Neutrophil (primary cell): ENCODE data around the gene EBF3.

Source experiments
- H3K27ac ChIP-seq: fragments of 200-600 bp; sonication (generic); 2 replicates; pipeline ENCODE4 v1.5.1; 2016; ENCODE audit warnings: mild to moderate bottlenecking, moderate library complexity
- H3K27me3 ChIP-seq: fragments of 200-600 bp; sonication (generic); 2 replicates; pipeline ENCODE4 v1.6.0; 2016; ENCODE audit warnings: mild to moderate bottlenecking
- H3K36me3 ChIP-seq: fragments of 200-600 bp; sonication (generic); 2 replicates; pipeline ENCODE4 v1.5.1; 2017
- H3K4me1 ChIP-seq, 2 experiments: fragments of 200-600 bp in 1 of 2; sonication (generic) in 1 of 2; 1 replicate in 1 of 2; 2 replicates in 1 of 2; pipeline versions ENCODE4 v1.5.1 to v1.6.1; 2013 to 2016; ENCODE audit warnings: low read depth in 1 of 2, low read length in 1 of 2, mild to moderate bottlenecking in 1 of 2, moderate library complexity in 1 of 2; ENCODE audit not compliant: control insufficient read depth in 1 of 2, insufficient read depth in 1 of 2
- H3K4me3 ChIP-seq, 2 experiments: fragments of 200-600 bp in 1 of 2; sonication (generic) in 1 of 2; 1 replicate in 1 of 2; 2 replicates in 1 of 2; pipeline ENCODE4 v1.5.1; 2013 to 2016; ENCODE audit warnings: low read depth in 1 of 2, low read length in 1 of 2, mild to moderate bottlenecking in 1 of 2, moderate library complexity in 1 of 2
- H3K9me3 ChIP-seq: fragments of 200-600 bp; sonication (generic); 2 replicates; pipeline ENCODE4 v1.5.1; 2016
- TF ChIP-seq, protein P1 (sequence below): fragments of 200-600 bp; sonication (generic); IDR thresholded peaks from 2 replicates; pipeline ENCODE4 v1.5.1; 2016; ENCODE audit warnings: antibody characterized with exemption

Gene EBF3

DNA sequence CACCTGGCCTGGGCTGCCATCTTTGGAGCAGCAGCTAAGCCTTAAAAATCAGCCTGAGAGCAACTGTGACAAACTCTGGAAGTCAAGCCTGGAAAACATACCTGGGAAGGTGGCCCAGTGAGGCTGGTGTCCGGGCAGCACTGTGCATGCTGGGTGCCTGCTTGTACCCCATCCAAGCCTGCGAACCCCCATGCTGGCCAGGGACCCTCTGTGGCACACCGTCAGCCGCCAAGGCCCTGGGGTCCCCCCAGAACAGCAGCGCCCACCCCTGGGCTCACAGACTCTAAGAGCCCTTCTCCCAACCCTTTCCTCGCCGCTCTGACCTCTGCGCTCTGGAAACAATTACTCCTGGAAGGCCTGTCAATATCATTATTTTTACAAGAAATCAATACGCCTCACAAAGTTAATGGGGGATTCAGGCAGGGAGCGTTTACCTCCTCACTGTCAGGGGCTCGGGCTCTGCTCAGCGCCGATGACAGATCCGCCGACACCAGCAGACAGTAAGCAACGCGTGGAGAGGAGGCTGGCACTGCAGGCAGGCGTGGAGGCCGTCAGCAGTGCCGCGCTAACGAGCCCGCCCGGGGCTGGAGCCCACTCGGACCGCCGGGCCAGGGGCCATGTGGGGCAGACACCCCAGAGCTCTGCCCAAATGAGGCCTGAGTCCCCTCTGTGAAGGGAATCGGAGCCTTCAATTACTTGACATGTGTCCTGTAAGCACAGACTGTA, 54.4 kb downstream of the EBF3 start:
- TF ChIP-seq, protein P1, sequence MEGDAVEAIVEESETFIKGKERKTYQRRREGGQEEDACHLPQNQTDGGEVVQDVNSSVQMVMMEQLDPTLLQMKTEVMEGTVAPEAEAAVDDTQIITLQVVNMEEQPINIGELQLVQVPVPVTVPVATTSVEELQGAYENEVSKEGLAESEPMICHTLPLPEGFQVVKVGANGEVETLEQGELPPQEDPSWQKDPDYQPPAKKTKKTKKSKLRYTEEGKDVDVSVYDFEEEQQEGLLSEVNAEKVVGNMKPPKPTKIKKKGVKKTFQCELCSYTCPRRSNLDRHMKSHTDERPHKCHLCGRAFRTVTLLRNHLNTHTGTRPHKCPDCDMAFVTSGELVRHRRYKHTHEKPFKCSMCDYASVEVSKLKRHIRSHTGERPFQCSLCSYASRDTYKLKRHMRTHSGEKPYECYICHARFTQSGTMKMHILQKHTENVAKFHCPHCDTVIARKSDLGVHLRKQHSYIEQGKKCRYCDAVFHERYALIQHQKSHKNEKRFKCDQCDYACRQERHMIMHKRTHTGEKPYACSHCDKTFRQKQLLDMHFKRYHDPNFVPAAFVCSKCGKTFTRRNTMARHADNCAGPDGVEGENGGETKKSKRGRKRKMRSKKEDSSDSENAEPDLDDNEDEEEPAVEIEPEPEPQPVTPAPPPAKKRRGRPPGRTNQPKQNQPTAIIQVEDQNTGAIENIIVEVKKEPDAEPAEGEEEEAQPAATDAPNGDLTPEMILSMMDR: no peak
- no peak overlapping the region for H3K4me3 ChIP-seq
- no peaks in the 10 kb centered on the region for H3K27me3 ChIP-seq
- no peaks in the 10 kb centered on the region for H3K9me3 ChIP-seq
- H3K36me3 ChIP-seq: no peaks in the 10 kb centered on the region
- no peaks in the 10 kb centered on the region for H3K4me1 ChIP-seq
- H3K27ac ChIP-seq: no peak overlapping the region

DNA sequence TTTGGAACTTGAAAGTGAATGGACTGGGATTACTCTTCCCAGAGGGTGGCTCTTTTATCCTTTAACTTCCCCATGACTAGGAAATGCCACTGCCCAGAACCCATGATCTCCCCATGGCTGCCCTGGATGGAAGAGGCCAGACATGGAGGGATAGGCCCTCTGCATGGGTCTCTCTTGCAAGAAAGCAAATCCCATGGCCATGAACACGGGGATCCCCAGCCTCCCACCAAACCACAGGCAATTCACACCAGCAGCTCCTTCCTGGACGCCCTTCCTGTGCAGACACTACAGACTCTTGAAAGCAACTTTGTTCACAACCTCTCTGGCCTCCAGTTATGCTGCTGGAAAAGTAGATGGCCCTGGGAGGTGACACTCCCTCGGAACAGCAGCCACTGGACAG, 55.0 kb downstream of the EBF3 start:
- Histone ChIP-seq H3K27ac (no peak overlapping the region), H3K4me1 (no peaks in the 10 kb centered on the region), H3K9me3 (no peaks in the 10 kb centered on the region), H3K4me3 (no peak overlapping the region), H3K27me3 (no peaks in the 10 kb centered on the region), H3K36me3 (no peaks in the 10 kb centered on the region)
- TF ChIP-seq, protein P1: no peak

DNA sequence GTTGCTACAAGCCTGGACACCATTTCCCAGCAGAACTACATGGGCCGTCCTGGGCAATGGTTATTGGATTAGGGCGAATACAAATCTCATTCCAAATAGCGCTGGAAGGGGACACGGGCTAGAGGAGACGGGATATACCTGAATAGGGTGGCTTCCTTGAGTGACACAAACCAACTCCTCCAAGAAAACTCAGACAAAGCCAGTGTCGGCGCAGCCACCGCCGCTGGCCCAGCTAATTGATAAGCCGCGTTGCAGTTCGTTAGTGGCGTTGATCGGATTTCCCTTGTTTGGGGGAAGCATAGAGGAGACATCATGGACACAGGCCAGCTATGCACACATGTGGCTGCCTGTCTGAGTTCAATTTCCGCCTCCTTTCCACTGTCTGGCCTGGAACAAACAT, 55.7 kb downstream of the EBF3 start:
- TF ChIP-seq, protein P1: no peak
- H3K9me3 ChIP-seq: no peaks in the 10 kb centered on the region
- H3K4me1 ChIP-seq: no peaks in the 10 kb centered on the region
- H3K27ac ChIP-seq: no peak overlapping the region
- H3K4me3 ChIP-seq: no peak overlapping the region
- H3K27me3 ChIP-seq: no peaks in the 10 kb centered on the region
- no peaks in the 10 kb centered on the region for H3K36me3 ChIP-seq

DNA sequence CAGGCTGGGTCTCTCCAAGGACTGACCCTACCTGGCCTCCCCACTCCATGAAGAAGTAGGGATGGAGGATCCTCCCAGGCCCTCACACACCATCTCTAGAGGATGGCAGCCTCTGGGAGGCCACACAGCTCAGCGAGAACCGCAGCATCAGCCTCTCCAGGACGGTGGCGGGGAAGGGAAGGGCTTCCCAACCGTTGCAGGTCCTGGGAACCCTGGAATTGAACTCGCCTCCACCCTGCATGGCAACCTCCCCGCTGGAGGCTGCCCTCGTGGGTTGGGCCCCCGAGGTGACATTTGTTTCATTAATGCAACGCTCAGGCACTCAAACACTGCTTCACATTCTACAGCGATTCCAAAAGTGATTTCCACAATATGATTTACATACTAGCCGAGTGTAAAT, 58.5 kb downstream of the EBF3 start:
- H3K36me3 ChIP-seq: no peaks in the 10 kb centered on the region
- no peak overlapping the region for H3K4me3 ChIP-seq
- TF ChIP-seq, protein P1: no peak
- H3K27ac ChIP-seq: no peak overlapping the region
- peaks cover 3% of the 10 kb centered on the region for H3K27me3 ChIP-seq
- H3K4me1 ChIP-seq: no peaks in the 10 kb centered on the region
- H3K9me3 ChIP-seq: no peaks in the 10 kb centered on the region

DNA sequence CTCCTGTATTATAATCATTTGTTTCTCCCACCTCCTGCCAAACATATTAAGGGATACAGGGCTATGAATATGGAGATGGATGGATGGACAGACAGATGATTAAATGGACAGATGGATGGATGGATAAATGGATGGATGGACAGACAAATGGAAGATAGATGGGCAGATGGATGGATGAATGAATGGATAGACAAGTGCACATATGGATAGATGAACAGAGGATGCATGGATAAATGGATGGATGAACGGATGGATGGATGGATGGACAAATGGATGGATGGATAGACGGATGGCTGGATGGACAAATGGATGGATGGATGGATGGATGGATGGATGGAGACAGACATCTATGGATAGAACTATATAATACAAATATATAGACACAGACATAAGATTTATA, 59.8 kb downstream of the EBF3 start:
- no peaks in the 10 kb centered on the region for H3K4me1 ChIP-seq
- H3K9me3 ChIP-seq: no peaks in the 10 kb centered on the region
- H3K27ac ChIP-seq: no peak overlapping the region
- H3K36me3 ChIP-seq: no peaks in the 10 kb centered on the region
- peaks cover 14% of the 10 kb centered on the region for H3K27me3 ChIP-seq
- TF ChIP-seq, protein P1: no peak
- H3K4me3 ChIP-seq: no peak overlapping the region
